K562 (cell line): ENCODE data around the gene C1QTNF12. TPM values are rescaled to one million over a fixed set of nuclear protein-coding genes. Genes with fewer than 3 reads are reported as not detected.
A peak's percentile ranks its signal among the peaks of the same experiment; 100 is the strongest.

Experiments used
- ARID4B ChIP-seq: sonication (generic); formaldehyde crosslinking; IDR thresholded peaks from 2 replicates; pipeline ENCODE4 v1.8.0; 2022; ENCODE audit warnings: mild to moderate bottlenecking, missing genetic modification reagents
- ETV1 ChIP-seq: fragments of 450-650 bp; conservative IDR thresholded peaks from 2 replicates; pipeline ENCODE4 v1.6.1; 2016; ENCODE audit warnings: missing genetic modification characterization, control low read depth, low read depth, missing compliant biosample characterization
- MYC ChIP-seq, 2 experiments: fragments of 250-450 bp in 1 of 2; sonication (Bioruptor Pico) in 1 of 2; IDR thresholded peaks; 2 replicates each; pipeline versions ENCODE4 v1.5.1 to v1.6.1; 2012 to 2021; ENCODE audit warnings: low read depth in 2 of 2, borderline replicate concordance in 1 of 2, improper control_type of control experiment in 1 of 2, low read length in 1 of 2, mild to moderate bottlenecking in 1 of 2, moderate library complexity in 1 of 2
- RERE ChIP-seq: sonication (generic); formaldehyde crosslinking; IDR thresholded peaks from 2 replicates; pipeline ENCODE4 v1.8.0; 2023; ENCODE audit warnings: missing genetic modification reagents, mild to moderate bottlenecking, borderline replicate concordance
- TAF9B ChIP-seq: fragments of 450-650 bp; IDR thresholded peaks from 2 replicates; pipeline ENCODE4 v1.6.1; 2018; ENCODE audit warnings: mild to moderate bottlenecking; ENCODE audit not compliant: partially characterized antibody
- ZNF212 ChIP-seq: fragments of 450-650 bp; formaldehyde crosslinking; IDR thresholded peaks from 2 replicates; pipeline ENCODE4 v1.4.0; 2020; ENCODE audit warnings: mild to moderate bottlenecking
- ZNF274 ChIP-seq: IDR thresholded peaks from 2 replicates; pipeline ENCODE4 v1.6.1; 2011; ENCODE audit warnings: low read depth, mild to moderate bottlenecking, low read length, moderate library complexity, borderline replicate concordance
- ZNF785 ChIP-seq: fragments of 250-450 bp; sonication (Bioruptor Pico); IDR thresholded peaks from 2 replicates; pipeline ENCODE4 v1.4.0; 2020; ENCODE audit warnings: mild to moderate bottlenecking
- polyA plus RNA-seq, 8 experiments: library from polyadenylated mRNA; depleted of rRNA in 4 of 8; stranded (reverse) in 5 of 8; unstranded in 3 of 8; fragments of >200 nt; fragmentation: Nextera tagmentation in 2 of 8; fragmentation: Illumina TruSeq in 1 of 8; extraction: Ambion mirVana in 2 of 8; extraction: Trizol in 1 of 8; gene quantifications; 2 replicates each; pipeline versions ENCODE4 v1.2.1 to v1.2.3, GENCODE V29; 2011 to 2014; ENCODE audit warnings: inconsistent platforms in 1 of 8, missing spikeins in 1 of 8
- total RNA-seq, 7 experiments: library from RNA; depleted of rRNA in 6 of 7; stranded (reverse); fragments of >200 nt in 6 of 7; fragmentation: Illumina TruSeq in 2 of 7; extraction: Trizol in 2 of 7; gene quantifications; 2 replicates each; pipeline versions ENCODE4 v1.2.1 to v1.2.3, GENCODE V29; 2011 to 2021; ENCODE audit warnings: low replicate concordance in 1 of 7
- TF ChIP-seq, protein P1 (sequence below): fragments of 250-450 bp; sonication (Bioruptor Pico); IDR thresholded peaks from 2 replicates; pipeline ENCODE4 v1.8.0; 2022; ENCODE audit warnings: moderate library complexity, mild to moderate bottlenecking, inconsistent platforms
- TF ChIP-seq, protein P2 (sequence below): fragments of 250-450 bp; sonication (Bioruptor Pico); IDR thresholded peaks from 2 replicates; pipeline ENCODE4 v1.5.1; 2021; ENCODE audit warnings: mild to moderate bottlenecking
- TF ChIP-seq, protein P3 (sequence below): conservative IDR thresholded peaks from 2 replicates; pipeline ENCODE4 v1.6.1; 2011; ENCODE audit warnings: low read depth, mild to moderate bottlenecking, low read length; ENCODE audit not compliant: control insufficient read depth

The C1QTNF12 gene
- total and polyA plus RNA-seq, 9 of the 15 experiments (the other 6 are each of a cell fraction or from before 2014, with no cell fraction given): 0.11 to 4.3 (median 0.93) TPM; not detected in 3

DNA sequence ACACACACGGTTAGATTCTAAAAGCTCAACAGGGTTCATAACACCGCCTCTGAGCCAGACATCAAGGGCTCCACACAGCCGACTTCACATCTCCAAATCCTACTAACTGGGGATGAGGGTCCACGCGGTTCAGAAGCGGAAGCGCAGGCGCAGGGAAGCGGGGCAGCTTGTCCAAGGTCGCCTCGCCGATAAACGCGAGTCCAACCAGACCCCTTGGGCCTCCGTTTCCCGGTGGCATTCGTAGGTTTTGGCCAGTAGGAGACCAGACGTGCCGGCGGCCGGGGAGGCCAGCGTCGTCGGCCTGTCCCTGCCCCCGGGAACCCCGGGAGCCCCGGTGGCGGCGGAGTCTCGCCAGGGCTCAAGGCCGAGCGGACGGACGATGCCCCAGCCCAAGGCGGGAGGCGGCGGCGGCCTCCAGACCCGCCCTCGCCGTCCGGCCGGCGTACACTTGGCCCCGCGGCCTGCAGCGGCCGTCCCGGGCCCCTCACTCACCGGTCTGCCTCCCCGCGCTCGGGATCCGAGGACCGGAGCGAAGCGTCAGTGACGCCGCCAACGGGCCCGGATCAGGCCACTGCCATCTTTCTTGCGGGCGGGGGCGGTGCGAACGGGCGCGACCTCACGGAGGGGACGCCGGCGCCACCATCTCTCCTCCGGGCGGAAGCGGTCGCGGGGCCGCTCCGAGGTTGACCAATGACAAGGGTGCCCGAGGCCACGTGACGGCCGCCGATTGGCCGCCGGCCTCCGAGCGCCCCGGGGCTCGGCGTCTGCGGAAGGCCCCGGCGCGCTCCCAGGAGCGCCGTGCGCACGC, 14.9 kb downstream of the C1QTNF12 start, which contains the start of gene SDF4 (continued):
- TF ChIP-seq ETV1 (tag) (peak; percentile 47; the same call in 1 of the 2 replicates), MYC (IDR thresholded peaks at IDR 0.05; ENCODE audit: low read depth, low read length) (peak; percentile 43; the same call in 1 of the 2 replicates), MYC (CRISPR knock-in tag; IDR thresholded peaks at IDR 0.05; ENCODE audit: borderline replicate concordance, low read depth) (no peak), ZNF212 (0 out of 2 replicates have a peak, but pooled peaks have one; percentile 34), ZNF274 (no peak), ZNF785 (no peak), RERE (CRISPR knock-in tag) (no peak), ARID4B (CRISPR knock-in tag) (peak; percentile 87; the same call in 1 of the 2 replicates), TAF9B (no peak)
- TF ChIP-seq, protein P1, sequence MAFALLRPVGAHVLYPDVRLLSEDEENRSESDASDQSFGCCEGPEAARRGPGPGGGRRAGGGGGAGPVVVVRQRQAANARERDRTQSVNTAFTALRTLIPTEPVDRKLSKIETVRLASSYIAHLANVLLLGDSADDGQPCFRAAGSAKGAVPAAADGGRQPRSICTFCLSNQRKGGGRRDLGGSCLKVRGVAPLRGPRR (CRISPR knock-in tag): no peak
- TF ChIP-seq, protein P2, sequence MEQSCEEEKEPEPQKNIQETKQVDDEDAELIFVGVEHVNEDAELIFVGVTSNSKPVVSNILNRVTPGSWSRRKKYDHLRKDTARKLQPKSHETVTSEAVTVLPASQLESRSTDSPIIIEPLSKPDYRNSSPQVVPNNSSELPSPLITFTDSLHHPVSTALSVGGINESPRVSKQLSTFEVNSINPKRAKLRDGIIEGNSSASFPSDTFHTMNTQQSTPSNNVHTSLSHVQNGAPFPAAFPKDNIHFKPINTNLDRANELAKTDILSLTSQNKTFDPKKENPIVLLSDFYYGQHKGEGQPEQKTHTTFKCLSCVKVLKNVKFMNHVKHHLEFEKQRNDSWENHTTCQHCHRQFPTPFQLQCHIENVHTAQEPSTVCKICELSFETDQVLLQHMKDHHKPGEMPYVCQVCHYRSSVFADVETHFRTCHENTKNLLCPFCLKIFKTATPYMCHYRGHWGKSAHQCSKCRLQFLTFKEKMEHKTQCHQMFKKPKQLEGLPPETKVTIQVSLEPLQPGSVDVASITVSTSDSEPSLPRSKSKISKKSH: no peak
- TF ChIP-seq, protein P3, sequence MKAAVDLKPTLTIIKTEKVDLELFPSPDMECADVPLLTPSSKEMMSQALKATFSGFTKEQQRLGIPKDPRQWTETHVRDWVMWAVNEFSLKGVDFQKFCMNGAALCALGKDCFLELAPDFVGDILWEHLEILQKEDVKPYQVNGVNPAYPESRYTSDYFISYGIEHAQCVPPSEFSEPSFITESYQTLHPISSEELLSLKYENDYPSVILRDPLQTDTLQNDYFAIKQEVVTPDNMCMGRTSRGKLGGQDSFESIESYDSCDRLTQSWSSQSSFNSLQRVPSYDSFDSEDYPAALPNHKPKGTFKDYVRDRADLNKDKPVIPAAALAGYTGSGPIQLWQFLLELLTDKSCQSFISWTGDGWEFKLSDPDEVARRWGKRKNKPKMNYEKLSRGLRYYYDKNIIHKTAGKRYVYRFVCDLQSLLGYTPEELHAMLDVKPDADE: peak; percentile 90; the same call in 1 of the 2 replicates
